AG09319 (cell line): ENCODE results near the gene CCL2.

ENCODE experiments used
- DNase-seq: peaks from one replicate; pipeline ENCODE4 v3.0.0-alpha.2; 2010; ENCODE audit warnings: low read depth; ENCODE audit errors: extremely low read depth
- CTCF ChIP-seq: IDR thresholded peaks from 2 replicates; pipeline ENCODE4 v1.5.1; 2011; ENCODE audit warnings: low read depth, mild to moderate bottlenecking, inconsistent platforms, low read length, moderate library complexity

Gene CCL2

GRCh38 chr17:34261568-34262337, 6.7 kb downstream of the CCL2 start:
- no peak for TF ChIP-seq CTCF
- no peak for DNase-seq

GRCh38 chr17:34265711-34266110, 10.6 kb downstream of the CCL2 start:
- TF ChIP-seq CTCF = no peak
- DNase-seq = no peak

- DNase-seq = no peak
- no peak for TF ChIP-seq CTCF
Measured at GRCh38 chr17:34269969-34270368, 14.9 kb downstream of the CCL2 start, which contains the start of gene CCL7. CCL7 (plus strand) TSS chr17:34270221; CDS start chr17:34270291, 70 bp downstream.

- no peak for TF ChIP-seq CTCF
- peak; percentile 87 for DNase-seq
Measured at GRCh38 chr17:34275881-34276280, 20.8 kb downstream of the CCL2 start.

- TF ChIP-seq CTCF = no peak
- no peak for DNase-seq
Measured at GRCh38 chr17:34276826-34277225, 21.7 kb downstream of the CCL2 start.

GRCh38 chr17:34283571-34283970, 28.5 kb downstream of the CCL2 start:
- TF ChIP-seq CTCF = no peak
- no peak for DNase-seq

GRCh38 chr17:34285286-34285792, 30.3 kb downstream of the CCL2 start, which contains the start of gene CCL11:
CCL11 (plus strand) TSS chr17:34285742; CDS start chr17:34285809, 67 bp downstream.
- no peak for TF ChIP-seq CTCF
- DNase-seq = no peak
